Measurements from ENCODE around the gene FRMD4B.
"Not testable (repeated sequence)": the region's sequence is repeated elsewhere in the genome, so short reads cannot be mapped to it uniquely, and the experiment has no call there.

- not testable (repeated sequence) for TF ChIP-seq POLR2AphosphoS5, CTCF, POLR2A (IDR thresholded peaks at IDR 0.05)
Observed at GRCh38 chr3:69235227-69235626, 150.7 kb downstream of the FRMD4B start.
